ENCODE results near the gene KTN1. TPM values are rescaled to one million over a fixed set of nuclear protein-coding genes. Genes with fewer than 3 reads are reported as not detected.
A peak's percentile ranks its signal among the peaks of the same experiment; 100 is the strongest.

The KTN1 gene
- total RNA-seq, 1 donor from 2014 or later: 135 TPM

DNA sequence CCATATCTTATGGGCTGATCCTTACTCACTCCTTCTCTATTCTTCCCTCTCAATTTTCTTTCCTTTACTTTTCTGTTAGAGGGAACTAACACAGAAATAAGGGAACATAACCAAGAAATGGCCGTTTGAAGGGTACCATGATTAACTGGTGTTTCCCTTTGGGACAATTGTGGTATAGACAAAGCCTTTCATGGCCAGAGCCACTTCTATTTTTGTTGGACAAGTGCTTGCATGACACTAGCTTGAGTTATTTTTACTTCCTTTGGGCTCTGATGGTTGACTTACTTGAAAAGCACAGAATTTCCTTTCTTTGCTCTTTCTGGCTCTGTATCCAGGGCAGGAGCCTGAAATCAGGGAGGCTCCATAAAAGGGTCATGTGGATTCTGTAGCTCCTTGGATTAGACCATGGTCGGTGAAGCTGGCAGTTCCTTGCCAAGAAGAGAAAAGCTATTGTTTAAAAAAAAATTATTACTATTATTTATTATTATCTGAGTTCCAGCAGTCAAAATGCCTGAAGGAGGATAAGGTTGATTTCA is 130.6 kb downstream of the KTN1 start:
- no peak for DNase-seq
- Mint-ChIP-seq H3K4me1 (peaks cover 2% of the 10 kb centered on the region), H3K4me3 (no peak overlapping the region), H3K27ac (no peak overlapping the region), H3K9me3 (no peaks in the 10 kb centered on the region), H3K36me3 (ENCODE audit: low read depth) (no peaks in the 10 kb centered on the region), H3K27me3 (no peaks in the 10 kb centered on the region)
- intact Hi-C loops (cut with micrococcal nuclease): no loop called here

DNA sequence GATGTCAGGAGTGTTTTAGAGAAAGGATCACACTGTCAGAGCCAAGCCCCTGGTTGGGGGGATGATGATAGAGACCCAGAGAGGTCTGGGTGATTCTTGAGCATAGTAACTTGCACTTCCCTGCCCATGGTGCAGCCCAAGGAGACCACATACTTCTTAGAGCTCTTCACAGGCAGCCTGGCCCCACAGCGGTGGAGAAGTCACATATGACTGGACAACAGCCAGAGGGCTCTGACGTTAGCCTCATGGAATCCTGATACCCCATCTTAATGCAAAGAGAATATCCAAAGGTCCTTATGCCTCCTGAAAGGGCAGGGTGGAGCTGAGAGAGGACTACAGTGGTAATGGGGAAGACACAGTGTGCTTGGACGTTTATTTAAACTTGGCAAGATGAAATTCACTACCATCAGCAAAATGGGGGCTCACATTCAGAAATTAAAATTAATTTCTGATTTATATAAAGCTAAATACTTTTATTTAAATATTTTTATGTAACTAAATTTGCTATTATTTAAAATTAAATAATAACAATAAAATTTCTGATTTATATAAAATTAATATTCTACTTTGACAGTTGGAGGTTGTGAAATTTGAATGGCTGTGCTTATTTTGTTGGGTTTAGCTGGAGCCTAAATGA is 131.3 kb downstream of the KTN1 start:
- Mint-ChIP-seq H3K9me3 (no peaks in the 10 kb centered on the region), H3K4me3 (no peak overlapping the region), H3K4me1 (peaks cover 2% of the 10 kb centered on the region), H3K27me3 (no peaks in the 10 kb centered on the region), H3K27ac (no peak overlapping the region), H3K36me3 (ENCODE audit: low read depth) (no peaks in the 10 kb centered on the region)
- no peak for DNase-seq
- intact Hi-C loops (cut with micrococcal nuclease): no loop called here

DNA sequence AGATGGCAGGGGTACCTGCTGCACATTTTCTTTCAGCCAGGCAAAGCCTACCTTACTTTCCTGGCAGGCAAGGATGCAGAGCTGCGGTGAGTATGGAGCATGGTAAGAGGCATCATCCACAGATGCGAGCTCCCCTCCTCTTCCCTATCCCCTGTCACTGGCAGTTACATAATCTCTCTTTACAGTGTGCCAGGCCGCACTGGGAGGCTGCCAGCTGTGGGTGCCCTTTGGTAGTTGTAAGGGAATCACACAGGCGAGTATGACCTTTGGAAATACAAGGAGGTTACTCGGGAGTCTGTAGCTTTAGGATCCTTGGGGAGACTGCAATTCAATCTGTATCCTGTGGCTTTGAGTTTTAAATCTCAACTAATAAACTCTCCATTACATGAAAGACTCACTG is 132.5 kb downstream of the KTN1 start:
- Mint-ChIP-seq H3K4me1 (no peaks in the 10 kb centered on the region), H3K9me3 (no peaks in the 10 kb centered on the region)
- intact Hi-C loops (cut with micrococcal nuclease): no loop called here

DNA sequence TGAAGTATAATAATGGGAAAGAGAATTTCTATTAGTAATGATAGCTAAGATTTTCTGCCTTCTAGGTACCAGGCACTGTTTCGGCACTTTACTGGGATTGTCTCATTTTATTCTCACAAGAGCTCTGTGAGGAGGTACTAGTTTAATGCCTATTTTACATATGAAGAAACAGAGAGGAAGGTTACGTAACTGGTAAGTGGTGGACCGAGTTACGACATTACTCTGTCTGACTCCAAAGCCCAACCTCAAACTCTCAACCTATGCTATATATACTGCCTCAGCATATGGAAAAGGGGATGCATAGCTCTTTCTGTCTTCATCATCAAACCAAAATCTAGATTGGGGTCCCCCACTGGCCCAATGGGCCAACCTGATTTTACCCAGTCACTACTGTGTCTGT is 133.5 kb downstream of the KTN1 start:
- no peaks in the 10 kb centered on the region for H3K4me1 Mint-ChIP-seq
- no peaks in the 10 kb centered on the region for H3K36me3 Mint-ChIP-seq (ENCODE audit: low read depth)
- H3K9me3 Mint-ChIP-seq: no peaks in the 10 kb centered on the region
- intact Hi-C loops (cut with micrococcal nuclease): no loop called here
- H3K27me3 Mint-ChIP-seq: no peaks in the 10 kb centered on the region
- no peak overlapping the region for H3K4me3 Mint-ChIP-seq
- DNase-seq: no peak
- no peak overlapping the region for H3K27ac Mint-ChIP-seq

More for the DNA sequence above, 132.5 kb downstream of the KTN1 start:
- H3K27me3 Mint-ChIP-seq: no peaks in the 10 kb centered on the region
- no peaks in the 10 kb centered on the region for H3K36me3 Mint-ChIP-seq (ENCODE audit: low read depth)
- no peak overlapping the region for H3K27ac Mint-ChIP-seq
- no peak overlapping the region for H3K4me3 Mint-ChIP-seq
- DNase-seq: no peak

DNA sequence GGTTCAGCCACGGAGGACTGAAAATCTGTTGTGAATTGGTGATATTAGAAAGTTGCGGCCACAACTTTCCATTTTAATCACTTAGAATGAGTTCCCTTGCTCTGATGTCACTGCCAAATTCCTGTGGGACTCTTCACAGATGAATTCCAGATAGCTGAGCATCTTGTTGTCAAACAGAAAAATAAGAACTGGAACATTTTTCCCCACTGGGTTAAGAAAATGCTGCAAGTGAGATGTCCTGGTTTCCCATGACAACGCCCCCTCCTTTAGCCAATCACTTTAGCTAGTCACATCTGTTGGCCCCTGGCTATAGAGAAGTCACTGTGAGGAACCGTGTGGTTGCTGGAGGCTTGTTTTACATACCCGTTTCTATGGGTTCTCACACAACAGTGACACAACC is 135.9 kb downstream of the KTN1 start:
- no peak overlapping the region for H3K4me3 Mint-ChIP-seq
- H3K36me3 Mint-ChIP-seq (ENCODE audit: low read depth): no peaks in the 10 kb centered on the region
- no peak for DNase-seq
- H3K4me1 Mint-ChIP-seq: no peaks in the 10 kb centered on the region
- intact Hi-C loops (cut with micrococcal nuclease): no loop called here
- no peaks in the 10 kb centered on the region for H3K9me3 Mint-ChIP-seq
- no peak overlapping the region for H3K27ac Mint-ChIP-seq
- H3K27me3 Mint-ChIP-seq: no peaks in the 10 kb centered on the region

DNA sequence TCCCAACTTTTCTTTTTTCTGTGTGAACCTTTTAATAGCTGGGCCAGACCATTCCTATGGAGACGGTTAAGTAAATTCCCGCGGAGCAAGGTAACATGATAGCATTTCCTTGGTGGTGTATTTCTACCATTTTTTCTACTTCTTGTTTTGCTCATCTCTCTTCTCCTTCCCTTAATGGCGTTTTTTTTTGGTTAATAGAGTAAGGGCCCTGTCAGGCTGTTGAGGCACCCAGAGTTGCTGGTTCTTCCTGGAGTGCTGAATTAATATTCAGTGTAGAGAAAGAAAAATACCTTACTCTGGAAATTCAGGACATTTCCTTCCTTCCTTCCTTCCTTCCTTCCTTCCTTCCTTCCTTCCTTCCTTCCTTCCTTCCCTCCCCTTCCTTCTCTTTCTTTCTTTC is 137.6 kb downstream of the KTN1 start:
- Mint-ChIP-seq H3K27ac (no peak overlapping the region), H3K9me3 (no peaks in the 10 kb centered on the region), H3K4me1 (no peaks in the 10 kb centered on the region), H3K4me3 (no peak overlapping the region), H3K27me3 (no peaks in the 10 kb centered on the region), H3K36me3 (ENCODE audit: low read depth) (no peaks in the 10 kb centered on the region)
- intact Hi-C loops (cut with micrococcal nuclease): no loop called here
- no peak for DNase-seq

DNA sequence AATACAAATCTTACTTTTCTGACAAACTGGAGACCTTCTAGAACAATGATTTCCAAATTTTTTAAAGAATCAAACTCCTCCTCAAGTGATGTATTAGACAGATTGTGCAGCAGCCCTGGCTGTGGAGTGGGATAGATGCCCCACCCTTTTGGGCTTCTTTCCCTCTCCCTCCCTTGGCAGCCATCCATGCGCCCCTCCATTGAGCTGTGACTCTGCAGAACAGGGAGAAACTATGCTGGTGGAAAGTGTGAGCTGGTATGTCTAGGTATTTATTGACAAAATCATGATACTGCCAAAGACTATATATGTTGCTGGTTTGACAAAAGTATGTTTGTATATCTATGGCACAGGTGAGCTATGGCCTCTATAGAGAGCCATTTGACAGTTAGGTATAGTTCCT is 138.5 kb downstream of the KTN1 start:
- H3K27ac Mint-ChIP-seq: no peak overlapping the region
- no peak for DNase-seq
- no peak overlapping the region for H3K4me3 Mint-ChIP-seq
- no peaks in the 10 kb centered on the region for H3K27me3 Mint-ChIP-seq
- no peaks in the 10 kb centered on the region for H3K36me3 Mint-ChIP-seq (ENCODE audit: low read depth)
- intact Hi-C loops (cut with micrococcal nuclease): no loop called here
- no peaks in the 10 kb centered on the region for H3K4me1 Mint-ChIP-seq
- H3K9me3 Mint-ChIP-seq: no peaks in the 10 kb centered on the region

DNA sequence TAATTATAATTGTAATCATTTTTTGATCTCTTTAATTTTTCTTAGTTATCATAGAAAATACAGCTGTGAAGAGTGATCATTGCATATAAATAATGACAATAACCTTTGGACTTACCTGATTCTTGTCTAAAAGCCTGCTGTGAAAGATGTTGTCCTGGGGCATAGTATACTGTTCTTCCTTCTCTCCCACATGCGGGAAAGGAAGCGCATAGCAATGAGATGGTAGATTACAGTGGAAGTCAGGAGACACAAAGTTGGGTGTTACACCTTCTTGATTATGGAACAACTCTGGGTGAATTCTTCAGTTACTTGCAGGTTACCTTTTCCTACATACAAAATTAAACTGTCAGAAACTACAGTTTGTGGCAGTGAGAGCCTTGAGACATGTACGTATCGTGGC is 140.8 kb downstream of the KTN1 start:
- no peaks in the 10 kb centered on the region for H3K36me3 Mint-ChIP-seq (ENCODE audit: low read depth)
- no peak overlapping the region for H3K27ac Mint-ChIP-seq
- no peak overlapping the region for H3K4me3 Mint-ChIP-seq
- peaks cover 3% of the 10 kb centered on the region for H3K4me1 Mint-ChIP-seq
- no peaks in the 10 kb centered on the region for H3K9me3 Mint-ChIP-seq
- H3K27me3 Mint-ChIP-seq: peaks cover 9% of the 10 kb centered on the region
- no peak for DNase-seq
- intact Hi-C loops (cut with micrococcal nuclease): no loop called here

DNA sequence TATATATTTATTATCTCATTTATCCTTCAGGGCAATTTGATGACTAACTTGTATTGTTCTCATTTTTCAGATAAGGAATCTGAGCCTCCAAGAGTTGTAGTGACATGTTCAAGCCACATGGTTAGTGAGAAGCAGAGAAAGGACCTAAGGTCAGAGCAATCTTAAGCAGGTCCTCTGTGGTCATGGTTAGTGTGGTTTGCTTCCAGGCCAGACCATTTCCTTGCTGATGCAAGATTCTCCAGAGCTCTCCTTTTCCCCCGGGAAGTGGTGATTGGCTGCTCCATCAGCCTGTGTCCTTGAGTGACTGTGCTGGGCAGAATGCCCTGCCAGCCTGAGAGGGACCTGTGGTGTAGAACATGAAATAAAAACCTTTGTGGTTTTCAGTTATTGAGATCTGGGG is 141.3 kb downstream of the KTN1 start:
- Mint-ChIP-seq H3K36me3 (ENCODE audit: low read depth) (no peaks in the 10 kb centered on the region), H3K9me3 (no peaks in the 10 kb centered on the region), H3K4me3 (no peak overlapping the region), H3K4me1 (peaks cover 3% of the 10 kb centered on the region), H3K27ac (no peak overlapping the region), H3K27me3 (peaks cover 11% of the 10 kb centered on the region)
- intact Hi-C loops (cut with micrococcal nuclease): no loop called here
- DNase-seq: no peak

DNA sequence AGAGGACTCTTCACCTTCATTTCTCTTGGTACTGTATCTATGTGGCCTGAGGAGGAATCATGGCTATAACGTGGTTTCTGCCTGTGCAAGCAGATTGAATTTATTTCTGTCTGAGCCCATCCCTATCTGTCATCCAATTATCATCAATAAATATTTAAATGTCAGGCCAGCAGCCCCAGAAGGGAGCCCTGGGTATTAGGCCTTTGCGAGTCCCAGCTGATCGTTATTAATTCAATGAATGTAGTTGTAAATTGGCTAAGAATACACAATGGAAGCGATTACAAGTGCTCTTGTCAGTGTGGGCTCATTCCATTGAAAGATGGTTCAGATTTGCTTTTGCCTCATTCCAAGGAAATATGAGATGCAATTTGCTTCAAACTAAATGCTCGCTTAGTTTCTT is 142.0 kb downstream of the KTN1 start:
- Mint-ChIP-seq H3K4me3 (no peak overlapping the region), H3K9me3 (no peaks in the 10 kb centered on the region), H3K4me1 (peaks cover 3% of the 10 kb centered on the region), H3K36me3 (ENCODE audit: low read depth) (no peaks in the 10 kb centered on the region), H3K27me3 (peaks cover 11% of the 10 kb centered on the region), H3K27ac (no peak overlapping the region)
- DNase-seq: no peak
- intact Hi-C loops (cut with micrococcal nuclease): no loop called here

DNA sequence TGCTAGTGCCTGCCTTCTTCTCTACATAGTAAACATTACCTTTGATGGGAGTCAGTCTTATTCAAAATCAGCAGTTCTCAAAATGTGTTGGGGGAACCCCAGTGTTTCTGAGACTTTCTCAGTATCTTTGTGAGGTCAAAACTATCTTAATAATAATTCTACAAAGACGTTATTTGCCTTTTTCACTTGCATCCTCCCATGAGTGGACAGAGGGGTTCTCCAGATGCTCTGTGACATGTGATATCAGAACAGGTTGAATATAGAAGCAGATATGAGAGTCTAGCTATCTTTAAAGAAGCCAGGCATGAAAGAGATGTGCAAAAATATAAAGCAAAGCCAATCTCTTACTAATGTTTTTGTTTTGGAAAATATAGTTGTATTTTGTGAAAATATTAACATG is 144.7 kb downstream of the KTN1 start:
- no peaks in the 10 kb centered on the region for H3K9me3 Mint-ChIP-seq
- DNase-seq: no peak
- H3K27me3 Mint-ChIP-seq: peaks cover 13% of the 10 kb centered on the region
- peaks cover 3% of the 10 kb centered on the region for H3K4me1 Mint-ChIP-seq
- no peak overlapping the region for H3K27ac Mint-ChIP-seq
- no peak overlapping the region for H3K4me3 Mint-ChIP-seq
- H3K36me3 Mint-ChIP-seq (ENCODE audit: low read depth): no peaks in the 10 kb centered on the region
- intact Hi-C loops (cut with micrococcal nuclease): no loop called here

DNA sequence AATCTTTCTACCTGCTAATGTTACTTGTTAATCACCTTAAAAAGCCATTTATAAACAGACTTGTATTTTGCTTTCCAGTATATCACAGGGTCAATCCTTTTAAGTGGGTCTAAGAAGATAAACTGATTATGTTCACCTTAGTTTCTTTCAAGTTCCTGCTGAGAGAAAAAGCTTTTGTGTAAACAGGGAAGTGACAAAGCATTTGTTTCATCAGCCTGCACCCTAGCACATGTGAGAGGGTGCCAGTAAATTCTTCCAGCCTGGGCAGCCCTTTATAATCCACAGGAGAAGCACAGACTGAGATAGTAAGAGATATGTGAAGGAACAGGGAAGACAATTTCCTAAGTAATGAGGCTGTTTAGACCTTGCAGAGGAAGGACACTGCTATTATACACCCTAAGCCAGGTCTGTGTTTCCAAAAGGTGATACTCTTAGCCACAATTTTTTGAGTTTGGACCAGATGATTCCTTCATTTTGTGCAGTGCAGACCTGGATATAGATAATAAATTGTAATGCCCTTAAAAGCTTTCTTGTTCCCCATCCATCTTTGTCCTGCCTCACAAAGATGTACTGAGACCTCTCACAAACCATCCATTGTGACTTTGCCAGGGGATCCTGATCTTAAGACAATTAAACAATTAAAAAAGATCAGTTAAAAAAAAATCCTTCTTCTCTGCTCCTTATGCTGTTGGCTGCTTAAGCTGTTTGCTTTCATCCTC is 150.7 kb downstream of the KTN1 start:
- Mint-ChIP-seq H3K27me3 (peaks cover 4% of the 10 kb centered on the region), H3K4me1 (peaks cover 15% of the 10 kb centered on the region), H3K4me3 (no peak overlapping the region), H3K36me3 (ENCODE audit: low read depth) (peaks cover 2% of the 10 kb centered on the region), H3K9me3 (peaks cover 7% of the 10 kb centered on the region), H3K27ac (no peak overlapping the region)
- no peak for DNase-seq
- intact Hi-C loops (cut with micrococcal nuclease): loop anchor here (2.0 to 10.0 kb wide), 3 partner anchors 610 to 744 kb away; no protein-coding TSS in a partner anchor

DNA sequence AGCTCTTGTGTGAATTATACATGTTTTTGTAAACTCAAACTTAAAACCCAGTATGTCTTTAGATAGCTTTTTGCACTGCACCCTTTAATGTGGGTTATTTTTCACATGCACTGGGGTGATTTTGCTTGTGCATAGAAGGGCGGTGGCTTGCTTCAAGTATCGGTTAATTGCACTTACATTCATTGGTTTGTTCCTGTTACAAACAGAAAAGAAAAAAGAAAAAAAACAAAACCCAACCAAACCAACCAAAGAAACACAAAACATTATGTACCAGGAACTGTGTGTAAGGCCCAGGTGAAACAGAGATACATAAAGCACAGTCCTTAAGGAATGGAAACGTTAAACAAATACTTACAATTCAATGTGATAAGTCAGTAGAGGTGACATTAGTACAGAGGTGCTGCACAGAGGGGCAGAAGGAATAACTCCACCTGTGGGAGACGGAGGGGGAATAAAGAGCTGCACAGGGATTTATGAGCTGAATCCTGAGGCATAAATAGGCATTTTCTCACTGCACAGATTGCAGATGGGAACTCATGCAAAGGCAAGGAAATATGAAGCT is 151.4 kb downstream of the KTN1 start:
- Mint-ChIP-seq H3K9me3 (peaks cover 8% of the 10 kb centered on the region), H3K27ac (no peak overlapping the region), H3K4me3 (peak overlapping the region; percentile 9), H3K27me3 (peaks cover 2% of the 10 kb centered on the region), H3K36me3 (ENCODE audit: low read depth) (peaks cover 2% of the 10 kb centered on the region), H3K4me1 (peaks cover 15% of the 10 kb centered on the region)
- intact Hi-C loops (cut with micrococcal nuclease): loop anchor here (2.0 to 10.0 kb wide), 3 partner anchors 609 to 743 kb away; no protein-coding TSS in a partner anchor
- no peak for DNase-seq

DNA sequence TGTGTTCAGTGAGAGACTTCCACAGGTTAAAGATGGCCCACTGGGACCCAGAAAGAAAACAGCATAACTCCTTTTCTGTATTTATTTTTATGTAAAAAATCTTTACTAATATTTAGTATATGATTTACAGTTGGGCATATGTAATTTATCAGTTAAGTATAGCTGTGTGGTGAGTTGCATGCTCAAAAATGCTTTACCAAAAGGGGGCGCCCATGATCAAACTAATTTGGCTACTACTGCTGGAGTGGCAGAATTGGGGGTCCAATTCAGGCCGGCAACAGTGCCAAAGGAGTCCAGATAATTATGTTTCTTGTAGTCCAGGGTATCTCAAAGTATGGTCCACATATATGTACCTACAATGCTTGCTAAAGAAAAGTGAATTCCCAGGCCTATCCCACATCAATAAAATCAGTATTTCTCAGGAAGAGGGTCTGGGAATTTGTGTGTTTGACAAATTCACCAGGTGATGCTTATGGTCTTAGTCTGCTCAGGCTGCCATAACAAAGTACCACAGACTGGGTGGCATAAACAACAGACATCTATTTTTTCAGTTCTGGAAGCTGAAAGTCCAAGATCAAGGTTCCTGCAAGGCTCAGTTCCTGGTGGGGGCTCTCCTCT is 152.0 kb downstream of the KTN1 start:
- Mint-ChIP-seq H3K27me3 (peaks cover 2% of the 10 kb centered on the region), H3K27ac (no peak overlapping the region), H3K9me3 (peaks cover 8% of the 10 kb centered on the region), H3K36me3 (ENCODE audit: low read depth) (peaks cover 4% of the 10 kb centered on the region), H3K4me1 (peaks cover 15% of the 10 kb centered on the region), H3K4me3 (no peak overlapping the region)
- intact Hi-C loops (cut with micrococcal nuclease): loop anchor here (2.0 to 10.0 kb wide), 3 partner anchors 609 to 743 kb away; no protein-coding TSS in a partner anchor
- peak; percentile 86 for DNase-seq

Measured in activated CD4-positive, alpha-beta T cell treated with anti-CD3 and anti-CD28 coated beads, Interleukin-2, amount 10 ng/mL, durations not matched to agents 24 days and 14 days (primary cell).